ENCODE data around the gene OR10A5.

DNA sequence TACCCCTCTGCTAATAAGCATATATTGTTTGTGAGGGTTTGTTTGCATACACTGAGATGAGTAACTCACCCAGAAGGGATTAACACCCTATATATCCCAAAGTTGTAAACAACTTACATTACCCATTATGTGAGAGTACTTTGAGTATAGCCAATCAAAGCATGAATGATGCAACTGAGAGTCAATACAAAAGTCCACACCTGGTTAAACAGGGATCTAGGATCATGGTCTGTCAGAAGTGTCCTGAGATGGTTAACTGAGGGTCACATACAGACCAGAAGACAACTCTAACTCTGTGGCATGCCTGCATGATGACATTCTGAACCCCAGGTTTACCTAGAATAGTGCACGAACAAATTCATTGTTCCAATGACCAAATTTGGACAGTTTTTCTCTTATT lies 17.4 kb upstream of the OR10A5 start:
- TF ChIP-seq POLR2AphosphoS5 (IDR thresholded peaks at IDR 0.05; ENCODE audit: low read depth, low read length) (no peak), TAF1 (IDR thresholded peaks at IDR 0.05; ENCODE audit: borderline replicate concordance, insufficient read depth, low read length) (no peak)
- TF ChIP-seq, protein P1, sequence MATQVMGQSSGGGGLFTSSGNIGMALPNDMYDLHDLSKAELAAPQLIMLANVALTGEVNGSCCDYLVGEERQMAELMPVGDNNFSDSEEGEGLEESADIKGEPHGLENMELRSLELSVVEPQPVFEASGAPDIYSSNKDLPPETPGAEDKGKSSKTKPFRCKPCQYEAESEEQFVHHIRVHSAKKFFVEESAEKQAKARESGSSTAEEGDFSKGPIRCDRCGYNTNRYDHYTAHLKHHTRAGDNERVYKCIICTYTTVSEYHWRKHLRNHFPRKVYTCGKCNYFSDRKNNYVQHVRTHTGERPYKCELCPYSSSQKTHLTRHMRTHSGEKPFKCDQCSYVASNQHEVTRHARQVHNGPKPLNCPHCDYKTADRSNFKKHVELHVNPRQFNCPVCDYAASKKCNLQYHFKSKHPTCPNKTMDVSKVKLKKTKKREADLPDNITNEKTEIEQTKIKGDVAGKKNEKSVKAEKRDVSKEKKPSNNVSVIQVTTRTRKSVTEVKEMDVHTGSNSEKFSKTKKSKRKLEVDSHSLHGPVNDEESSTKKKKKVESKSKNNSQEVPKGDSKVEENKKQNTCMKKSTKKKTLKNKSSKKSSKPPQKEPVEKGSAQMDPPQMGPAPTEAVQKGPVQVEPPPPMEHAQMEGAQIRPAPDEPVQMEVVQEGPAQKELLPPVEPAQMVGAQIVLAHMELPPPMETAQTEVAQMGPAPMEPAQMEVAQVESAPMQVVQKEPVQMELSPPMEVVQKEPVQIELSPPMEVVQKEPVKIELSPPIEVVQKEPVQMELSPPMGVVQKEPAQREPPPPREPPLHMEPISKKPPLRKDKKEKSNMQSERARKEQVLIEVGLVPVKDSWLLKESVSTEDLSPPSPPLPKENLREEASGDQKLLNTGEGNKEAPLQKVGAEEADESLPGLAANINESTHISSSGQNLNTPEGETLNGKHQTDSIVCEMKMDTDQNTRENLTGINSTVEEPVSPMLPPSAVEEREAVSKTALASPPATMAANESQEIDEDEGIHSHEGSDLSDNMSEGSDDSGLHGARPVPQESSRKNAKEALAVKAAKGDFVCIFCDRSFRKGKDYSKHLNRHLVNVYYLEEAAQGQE (IDR thresholded peaks at IDR 0.05; ENCODE audit: insufficient read depth in 1 of 2, low read depth in 2 of 2, low read length in 2 of 2), result no peak

All from PFSK-1 (cell line).